OCI-LY7 (cell line): ENCODE results near the gene FEN1.

Source experiments
- CTCF ChIP-seq: fragments of 200-600 bp; sonication (generic); conservative IDR thresholded peaks from 2 replicates; pipeline ENCODE4 v1.5.1; 2014; ENCODE audit warnings: mild to moderate bottlenecking, antibody characterized with exemption, low read length, moderate library complexity, mixed read lengths
- EZH2phosphoT487 ChIP-seq: fragments of 200-600 bp; sonication (generic); IDR thresholded peaks from 2 replicates; pipeline ENCODE4 v1.6.1; 2018; ENCODE audit warnings: low read depth, borderline replicate concordance, mild to moderate bottlenecking, mixed run types, antibody characterized with exemption, low read length, moderate library complexity, mixed read lengths

- no peak for TF ChIP-seq CTCF
- TF ChIP-seq EZH2phosphoT487: no peak
Observed at GRCh38 chr11:61842528-61842820, 49.8 kb downstream of the FEN1 start.
